SK-N-SH (cell line): ENCODE measurements around the gene MMP2. TPM values are rescaled to one million over a fixed set of nuclear protein-coding genes. Genes with fewer than 3 reads are reported as not detected.

Source experiments
- CTCF ChIA-PET: fragments of 300-600, 350-600 bp; formaldehyde crosslinking; extraction: SDS; loops from one replicate; lab custom pipeline; 2021; lab: Yijun Ruan, JAX
- POLR2A ChIA-PET: fragments of 350-600 bp; sonication (Branson Sonifier 250); formaldehyde crosslinking; extraction: SDS; loops from one replicate; lab custom pipeline; 2020; ENCODE audit warnings: antibody characterized with exemption, inconsistent platforms; lab: Yijun Ruan, JAX
- DNase-seq: peaks from one replicate; pipeline ENCODE4 v3.0.0; 2012
- H2AFZ ChIP-seq: fragments of 200-600 bp; sonication (generic); 2 replicates; pipeline ENCODE4 v1.8.1; 2016; ENCODE audit warnings: antibody characterized with exemption, mild to moderate bottlenecking, low read depth
- H3F3A ChIP-seq: fragments of 200-600 bp; sonication (generic); replicated peaks from 2 replicates; pipeline ENCODE3; 2016; ENCODE audit warnings: antibody characterized with exemption, mild to moderate bottlenecking; ENCODE audit not compliant: insufficient read depth
- H3K27ac ChIP-seq, 2 experiments: fragments of 200-500 bp in 1 of 2; fragments of 200-600 bp in 1 of 2; sonication (Bioruptor generic) in 1 of 2; sonication (generic), shearing (Covaris generic) in 1 of 2; 2 replicates each; pipeline versions ENCODE4 v1.5.1 to v1.6.1; 2014 to 2016; ENCODE audit warnings: low read depth in 2 of 2, inconsistent platforms in 1 of 2, low read length in 1 of 2, mild to moderate bottlenecking in 1 of 2, mixed read lengths in 1 of 2
- H3K27me3 ChIP-seq: fragments of 200-600 bp; sonication (generic), shearing (Covaris generic); 2 replicates; pipeline ENCODE4 v1.6.1; 2016; ENCODE audit warnings: mixed run types; ENCODE audit not compliant: insufficient read depth
- H3K36me3 ChIP-seq, 2 experiments: fragments of 200-500 bp in 1 of 2; fragments of 200-600 bp in 1 of 2; sonication (Bioruptor generic) in 1 of 2; sonication (generic) in 1 of 2; replicated peaks in 1 of 2; 2 replicates each; pipeline versions ENCODE3 to v1.5.1; 2014 to 2016; ENCODE audit warnings: low read length in 1 of 2, mild to moderate bottlenecking in 1 of 2; ENCODE audit not compliant: insufficient read depth in 2 of 2, control insufficient read depth in 1 of 2
- H3K4me1 ChIP-seq, 2 experiments: fragments of 200-500 bp in 1 of 2; fragments of 200-600 bp in 1 of 2; sonication (Bioruptor generic) in 1 of 2; sonication (generic), shearing (Covaris generic) in 1 of 2; 2 replicates each; pipeline versions ENCODE4 v1.5.1 to v1.6.1; 2014 to 2016; ENCODE audit warnings: low read depth in 1 of 2, low read length in 1 of 2, mixed run types in 1 of 2; ENCODE audit not compliant: insufficient read depth in 2 of 2, control insufficient read depth in 1 of 2
- H3K4me2 ChIP-seq: fragments of 200-600 bp; sonication (generic), shearing (Covaris generic); 2 replicates; pipeline ENCODE4 v1.6.1; 2017; ENCODE audit warnings: mixed run types
- H3K4me3 ChIP-seq, 2 experiments: fragments of 200-500 bp in 1 of 2; fragments of 200-600 bp in 1 of 2; sonication (Bioruptor generic) in 1 of 2; sonication (generic), shearing (Covaris generic) in 1 of 2; 2 replicates each; pipeline versions ENCODE4 v1.5.1 to v1.8.1; 2014 to 2016; ENCODE audit warnings: low read depth in 2 of 2, inconsistent platforms in 1 of 2, low read length in 1 of 2, mild to moderate bottlenecking in 1 of 2, mixed read lengths in 1 of 2, moderate library complexity in 1 of 2
- H3K79me2 ChIP-seq: fragments of 200-600 bp; sonication (generic); 2 replicates; pipeline ENCODE4 v1.8.1; 2017; ENCODE audit warnings: mild to moderate bottlenecking; ENCODE audit not compliant: insufficient read depth
- H3K9ac ChIP-seq: fragments of 200-600 bp; sonication (generic); 2 replicates; pipeline ENCODE4 v1.6.1; 2017; ENCODE audit warnings: mixed run types
- H3K9me2 ChIP-seq: fragments of 200-600 bp; sonication (generic); 2 replicates; pipeline ENCODE4 v1.6.1; 2017; ENCODE audit warnings: mixed run types
- H3K9me3 ChIP-seq: fragments of 200-600 bp; sonication (generic); 2 replicates; pipeline ENCODE4 v1.6.1; 2017; ENCODE audit warnings: mixed run types, mild to moderate bottlenecking, moderate library complexity
- H4K20me1 ChIP-seq: fragments of 200-600 bp; sonication (generic); 2 replicates; pipeline ENCODE4 v1.6.1; 2017; ENCODE audit warnings: mild to moderate bottlenecking, mixed run types; ENCODE audit not compliant: insufficient read depth
- CHD2 ChIP-seq: fragments of 150-350 bp; IDR thresholded peaks from 2 replicates; pipeline ENCODE4 v1.6.1; 2018; ENCODE audit warnings: low read length; ENCODE audit not compliant: partially characterized antibody
- CTCF ChIP-seq: fragments of 200-600 bp; sonication (generic); IDR thresholded peaks from 2 replicates; pipeline ENCODE4 v1.6.1; 2017; ENCODE audit warnings: antibody characterized with exemption, mild to moderate bottlenecking, moderate library complexity
- ELF1 ChIP-seq: IDR thresholded peaks from 2 replicates; pipeline ENCODE4 v1.4.0; 2012
- EP300 ChIP-seq, 2 experiments: IDR thresholded peaks; 2 replicates each; pipeline versions ENCODE4 v1.4.0 to v1.6.1; 2012; ENCODE audit warnings: borderline replicate concordance in 1 of 2, low read depth in 1 of 2, low read length in 1 of 2
- EZH2phosphoT487 ChIP-seq: fragments of 200-600 bp; sonication (generic); IDR thresholded peaks from 2 replicates; pipeline ENCODE4 v1.6.1; 2017; ENCODE audit warnings: low read depth, mixed run types, mild to moderate bottlenecking, antibody characterized with exemption, moderate library complexity, borderline replicate concordance
- FOSL2 ChIP-seq: IDR thresholded peaks from 2 replicates; pipeline ENCODE4 v1.4.0; 2012; ENCODE audit warnings: low read depth, mild to moderate bottlenecking, moderate library complexity, borderline replicate concordance
- FOXM1 ChIP-seq: IDR thresholded peaks from 2 replicates; pipeline ENCODE4 v1.4.0; 2012; ENCODE audit warnings: low read depth, mild to moderate bottlenecking
- GABPA ChIP-seq: IDR thresholded peaks from 2 replicates; pipeline ENCODE4 v1.4.0; 2012; ENCODE audit warnings: low read depth, mild to moderate bottlenecking
- MAX ChIP-seq: IDR thresholded peaks from 2 replicates; pipeline ENCODE4 v1.4.0; 2012; ENCODE audit warnings: low read depth
- MEF2A ChIP-seq: IDR thresholded peaks from 2 replicates; pipeline ENCODE4 v1.4.0; 2012; ENCODE audit warnings: low read depth, borderline replicate concordance
- MXI1 ChIP-seq: IDR thresholded peaks from 2 replicates; pipeline ENCODE4 v1.6.1; 2012; ENCODE audit warnings: mild to moderate bottlenecking, low read depth, low read length, improper control_type of control experiment
- NFIC ChIP-seq: IDR thresholded peaks from 2 replicates; pipeline ENCODE4 v1.4.0; 2012; ENCODE audit warnings: borderline replicate concordance
- NRF1 ChIP-seq: IDR thresholded peaks from 2 replicates; pipeline ENCODE4 v1.6.1; 2012; ENCODE audit warnings: low read depth, mild to moderate bottlenecking, low read length
- RAD21 ChIP-seq: IDR thresholded peaks from 2 replicates; pipeline ENCODE4 v1.6.1; 2012; ENCODE audit warnings: mild to moderate bottlenecking, low read length
- REST ChIP-seq: IDR thresholded peaks from 2 replicates; pipeline ENCODE4 v1.6.1; 2012; ENCODE audit warnings: mild to moderate bottlenecking, low read depth, low read length, moderate library complexity
- RFX5 ChIP-seq: IDR thresholded peaks from 2 replicates; pipeline ENCODE4 v1.6.1; 2012; ENCODE audit warnings: mild to moderate bottlenecking, improper control_type of control experiment, low read length
- RXRA ChIP-seq: IDR thresholded peaks from 2 replicates; pipeline ENCODE4 v1.4.0; 2012; ENCODE audit warnings: low read depth, mild to moderate bottlenecking, borderline replicate concordance
- SIN3A ChIP-seq: IDR thresholded peaks from 2 replicates; pipeline ENCODE4 v1.6.1; 2012; ENCODE audit warnings: low read depth, mild to moderate bottlenecking, low read length, moderate library complexity, borderline replicate concordance
- SMC3 ChIP-seq: IDR thresholded peaks from 2 replicates; pipeline ENCODE4 v1.6.1; 2012; ENCODE audit warnings: low read depth, low read length, improper control_type of control experiment
- TAF1 ChIP-seq: IDR thresholded peaks from 2 replicates; pipeline ENCODE4 v1.6.1; 2012; ENCODE audit warnings: low read depth, mild to moderate bottlenecking, low read length, moderate library complexity, borderline replicate concordance
- TCF12 ChIP-seq: IDR thresholded peaks from 2 replicates; pipeline ENCODE4 v1.4.0; 2012
- TEAD4 ChIP-seq: IDR thresholded peaks from 2 replicates; pipeline ENCODE4 v1.4.0; 2012; ENCODE audit warnings: mild to moderate bottlenecking, borderline replicate concordance; ENCODE audit not compliant: insufficient read depth
- USF1 ChIP-seq: IDR thresholded peaks from 2 replicates; pipeline ENCODE4 v1.4.0; 2012; ENCODE audit warnings: low read depth, borderline replicate concordance
- YY1 ChIP-seq: IDR thresholded peaks from 2 replicates; pipeline ENCODE4 v1.4.0; 2012; ENCODE audit warnings: low read depth, mild to moderate bottlenecking
- ZBTB33 ChIP-seq: IDR thresholded peaks from 2 replicates; pipeline ENCODE4 v1.4.0; 2012; ENCODE audit warnings: low read depth, borderline replicate concordance
- polyA plus RNA-seq, 3 experiments: library from polyadenylated mRNA; depleted of rRNA; stranded (reverse); fragments of >200 nt; gene quantifications; 2 replicates each; pipeline ENCODE4 v1.2.3, GENCODE V29; 2012

MMP2 gene
- polyA plus RNA-seq, 1 of the 3 experiments (the other 2 are of a cell fraction): 1,101 TPM

- CTCF ChIA-PET: interaction anchor here (0.9 to 2.6 kb wide), 2 partner anchors 9 to 88 kb away, joined by 4 to 11 read pairs; no protein-coding TSS in a partner anchor
- Histone ChIP-seq H3K27ac (peak overlapping the region in 1 of 2 experiments; percentile 41; a peak in 2 of 4 replicates), H3K9me2 (no peaks in the 10 kb centered on the region), H3K79me2 (no peaks in the 10 kb centered on the region), H3K9me3 (0 out of 2 replicates have a peak, but pooled peaks cover 5% of the 10 kb centered on the region), H3K4me1 (no peaks in the 10 kb centered on the region; a peak in 1 of 4 replicates), H2AFZ (no peak overlapping the region), H3K4me3 (no peak overlapping the region), H3K4me2 (no peak overlapping the region), H3F3A (peaks cover 21% of the 10 kb centered on the region), H3K36me3 (peaks cover 62 to 80% of the 10 kb centered on the region in 2 experiments), H3K9ac (no peak overlapping the region), H4K20me1 (no peaks in the 10 kb centered on the region), H3K27me3 (no peaks in the 10 kb centered on the region)
- POLR2A ChIA-PET: no interaction called here
- no peak for DNase-seq
- TF ChIP-seq TAF1 (no peak), REST (no peak), TCF12 (peak; percentile 37; the same call in 1 of the 2 replicates), CHD2 (no peak), ZBTB33 (no peak), FOXM1 (no peak), TEAD4 (0 out of 2 replicates have a peak, but pooled peaks have one; percentile 25), GABPA (no peak), NFIC (no peak), SMC3 (no peak), USF1 (no peak), ELF1 (no peak), EZH2phosphoT487 (no peak), RFX5 (no peak), MEF2A (peak; percentile 65; the same call in 1 of the 2 replicates), RXRA (no peak), YY1 (no peak), EP300 (IDR thresholded peaks at IDR 0.05; ENCODE audit: borderline replicate concordance in 1 of 2, low read depth in 1 of 2, low read length in 1 of 2) (peak in 1 of 2 experiments; percentile 31; a peak in 1 of 4 replicates), FOSL2 (peak; percentile 44; the same call in 1 of the 2 replicates), MAX (no peak), RAD21 (no peak), MXI1 (no peak), CTCF (no peak), SIN3A (no peak), NRF1 (no peak)
Observed at GRCh38 chr16:55552621-55553020, 73.6 kb downstream of the MMP2 start.
